ENCODE results near the gene MELK. TPM values are rescaled to one million over a fixed set of nuclear protein-coding genes. Genes with fewer than 3 reads are reported as not detected.

The MELK gene
- total and polyA plus RNA-seq, 8 donors, result 4.9 to 32.1 (median 16.2) TPM

GRCh38 chr9:36720043-36720442 lies 147.3 kb downstream of the MELK start:
- no peaks in the 10 kb centered on the region for H3K4me1 ChIP-seq
- ATAC-seq, result no peak
- H3K27me3 ChIP-seq, result no peaks in the 10 kb centered on the region
- no peak for TF ChIP-seq CTCF (IDR thresholded peaks at IDR 0.05)
- no peak overlapping the region for H3K4me3 ChIP-seq
- no peaks in the 10 kb centered on the region for H3K9me3 ChIP-seq
- no peaks in the 10 kb centered on the region for H3K36me3 ChIP-seq
- DNase-seq, result no peak
- no peak overlapping the region for H3K27ac ChIP-seq
- intact Hi-C loops (cut with DNase I), result no loop called here

- intact Hi-C loops (cut with DNase I), result no loop called here
- Histone ChIP-seq H3K4me3 (no peak overlapping the region), H3K27ac (no peak overlapping the region), H3K27me3 (no peaks in the 10 kb centered on the region), H3K9me3 (no peaks in the 10 kb centered on the region), H3K36me3 (no peaks in the 10 kb centered on the region), H3K4me1 (no peaks in the 10 kb centered on the region)
- TF ChIP-seq CTCF (IDR thresholded peaks at IDR 0.05), result no peak
- peak in 1 of 4 donors; percentile 19 for DNase-seq
- no peak for ATAC-seq
Measured at GRCh38 chr9:36721846-36722588, 149.3 kb downstream of the MELK start.

- Histone ChIP-seq H3K9me3 (no peaks in the 10 kb centered on the region), H3K27me3 (no peaks in the 10 kb centered on the region), H3K36me3 (no peaks in the 10 kb centered on the region), H3K4me1 (no peaks in the 10 kb centered on the region), H3K27ac (no peak overlapping the region), H3K4me3 (no peak overlapping the region)
- intact Hi-C loops (cut with DNase I), result no loop called here
- DNase-seq, result no peak
- ATAC-seq, result no peak
- no peak for TF ChIP-seq CTCF (IDR thresholded peaks at IDR 0.05)
Measured at GRCh38 chr9:36725777-36726356, 153.2 kb downstream of the MELK start.

Other genes starting within 250 kb of the MELK start
- 10 to 100 TPM; 35.5 to 39.5 TPM for gene RNF38, start 172.6 kb upstream of the MELK start, total RNA-seq
- 10 to 100 TPM; 36.6 to 47.2 (median 41.5) TPM for gene RNF38, start 172.6 kb upstream of the MELK start, polyA plus RNA-seq (ENCODE audit: insufficient read length in 6 of 6)

Data from left lung (tissue), 10 donors.